Gastroesophageal sphincter (tissue), 4 donors: ENCODE results near the gene AEBP1. TPM values are rescaled to one million over a fixed set of nuclear protein-coding genes. Genes with fewer than 3 reads are reported as not detected.

Experiments
- ATAC-seq: fragments of 150-250 bp; one replicate; pipeline ENCODE4 v1.9.1; 2016; ENCODE audit warnings: mild to moderate bottlenecking, moderate library complexity
- H3K27ac ChIP-seq, 4 donors: fragments of 200-600 bp; sonication (generic) in 3 of 4; 1 replicate in 3 of 4; 2 replicates in 1 of 4; pipeline ENCODE4 v1.5.1; 2016 to 2019
- H3K27me3 ChIP-seq: fragments of 200-600 bp; sonication (generic); one replicate; pipeline ENCODE4 v1.5.1; 2019
- H3K36me3 ChIP-seq, 2 donors: fragments of 200-600 bp; sonication (generic); one replicate each; pipeline ENCODE4 v1.5.1; 2019; ENCODE audit warnings: control low read depth in 1 of 2
- H3K4me1 ChIP-seq, 3 donors: fragments of 200-600 bp; sonication (generic); 1 replicate in 2 of 3; 2 replicates in 1 of 3; pipeline ENCODE4 v1.5.1; 2016 to 2019; ENCODE audit warnings: control low read depth in 2 of 3
- H3K4me3 ChIP-seq, 2 donors: fragments of 200-600 bp; sonication (generic); one replicate each; pipeline ENCODE4 v1.5.1; 2019; ENCODE audit warnings: mild to moderate bottlenecking in 1 of 2, moderate library complexity in 1 of 2
- H3K9me3 ChIP-seq, 3 donors: fragments of 200-600 bp; sonication (generic); one replicate each; pipeline ENCODE4 v1.5.1; 2017 to 2019; ENCODE audit warnings: control low read depth in 2 of 3
- CTCF ChIP-seq, 4 experiments: fragments of 200-600 bp in 2 of 4; fragments of 450-650 bp in 2 of 4; sonication (generic) in 1 of 4; IDR thresholded peaks; one replicate each; pipeline ENCODE4 v1.5.1; 2017 to 2019; ENCODE audit warnings: antibody characterized with exemption in 4 of 4, mild to moderate bottlenecking in 2 of 4, moderate library complexity in 2 of 4
- EP300 ChIP-seq: sonication (generic); formaldehyde crosslinking; IDR thresholded peaks from one replicate; pipeline ENCODE4 v1.6.1; 2017; ENCODE audit warnings: antibody characterized with exemption, mild to moderate bottlenecking
- POLR2A ChIP-seq, 2 donors: fragments of 450-650 bp; IDR thresholded peaks; one replicate each; pipeline ENCODE4 v1.6.1; 2017; ENCODE audit warnings: antibody characterized with exemption in 2 of 2, mild to moderate bottlenecking in 2 of 2, moderate library complexity in 1 of 2
- POLR2AphosphoS5 ChIP-seq: sonication (generic); formaldehyde crosslinking; IDR thresholded peaks from one replicate; pipeline ENCODE4 v1.6.1; 2017; ENCODE audit warnings: antibody characterized with exemption
- WGBS, 2 donors: methylation state at CpG; one replicate each; pipeline ENCODE4 v1.1.5; 2018; ENCODE audit warnings: low coverage in 1 of 2; 5-methylcytosine and 5-hydroxymethylcytosine counted together
- total RNA-seq, 4 donors: library from RNA; depleted of rRNA; stranded (reverse); fragments of >200 nt; gene quantifications; one replicate each; pipeline ENCODE4 v1.1.0, GENCODE V29; 2016

Gene AEBP1
- total RNA-seq, 4 donors from 2014 or later, result 101 to 248 (median 171) TPM

GRCh38 chr7:44144968-44145478 lies 40.9 kb downstream of the AEBP1 start:
- WGBS, 2 donors, result 43% methylated on average over 3 of the region's 31 CpGs; no CpG with 5 or more reads in 1 of the 2 donors
- no peak for TF ChIP-seq CTCF (IDR thresholded peaks at IDR 0.05)
- TF ChIP-seq POLR2AphosphoS5, result no peak
- no peak for TF ChIP-seq EP300
- no peak for TF ChIP-seq POLR2A (IDR thresholded peaks at IDR 0.05)
- H3K27me3 ChIP-seq, result peaks cover 20% of the 10 kb centered on the region
- no peaks in the 10 kb centered on the region for H3K9me3 ChIP-seq
- H3K4me1 ChIP-seq, result peaks cover 0 to 20% (median 14%) of the 10 kb centered on the region in 3 donors
- no peak overlapping the region for H3K27ac ChIP-seq
- no peaks in the 10 kb centered on the region for H3K36me3 ChIP-seq
- no peak for ATAC-seq
- peak overlapping the region in 1 of 2 donors; percentile 58 for H3K4me3 ChIP-seq

- no peaks in the 10 kb centered on the region for H3K36me3 ChIP-seq
- no peaks in the 10 kb centered on the region for H3K9me3 ChIP-seq
- H3K4me1 ChIP-seq, result peaks cover 0 to 20% (median 14%) of the 10 kb centered on the region in 3 donors
- H3K27ac ChIP-seq, result peak overlapping the region in 1 of 4 donors; percentile 38
- WGBS, 2 donors, result 0% methylated on average over 4 of the region's 53 CpGs; no CpG with 5 or more reads in 1 of the 2 donors
- no peak for TF ChIP-seq POLR2AphosphoS5
- peaks cover 20% of the 10 kb centered on the region for H3K27me3 ChIP-seq
- H3K4me3 ChIP-seq, result peak overlapping the region; percentile 36 to 58
- peak; percentile 36 for ATAC-seq
These were observed 41.4 kb downstream of the AEBP1 start for GRCh38 chr7:44145479-44145968.

- Histone ChIP-seq H3K27me3 (peaks cover 20% of the 10 kb centered on the region), H3K4me3 (peak overlapping the region; percentile 36 to 58), H3K4me1 (peaks cover 0 to 20% (median 14%) of the 10 kb centered on the region in 3 donors), H3K9me3 (no peaks in the 10 kb centered on the region), H3K36me3 (no peaks in the 10 kb centered on the region), H3K27ac (peak overlapping the region in 3 of 4 donors; percentile 19 to 42 (median 38))
- no peak for TF ChIP-seq CTCF (IDR thresholded peaks at IDR 0.05)
- TF ChIP-seq POLR2AphosphoS5, result no peak
- ATAC-seq, result peak; percentile 86
- WGBS, 2 donors, result 59% methylated on average over 6 of the region's 65 CpGs; no CpG with 5 or more reads in 1 of the 2 donors
These were observed 42.1 kb downstream of the AEBP1 start for GRCh38 chr7:44145969-44146911.

- no peaks in the 10 kb centered on the region for H3K9me3 ChIP-seq
- H3K4me1 ChIP-seq, result peaks cover 0 to 20% (median 14%) of the 10 kb centered on the region in 3 donors
- peaks cover 20% of the 10 kb centered on the region for H3K27me3 ChIP-seq
- ATAC-seq, result no peak
- TF ChIP-seq CTCF (IDR thresholded peaks at IDR 0.05) (no peak), POLR2AphosphoS5 (no peak)
- no peaks in the 10 kb centered on the region for H3K36me3 ChIP-seq
- H3K27ac ChIP-seq, result no peak overlapping the region
- H3K4me3 ChIP-seq, result no peak overlapping the region
- 66 to 68% methylated on average over 7 to 10 of the region's 33 CpGs for WGBS, 2 donors
These were observed 43.2 kb downstream of the AEBP1 start for GRCh38 chr7:44147026-44147991.

- H3K27me3 ChIP-seq, result peaks cover 20% of the 10 kb centered on the region
- WGBS, 2 donors, result 67 to 92% methylated on average over 1 to 2 of the region's 2 CpGs
- no peak for TF ChIP-seq POLR2AphosphoS5
- peaks cover 0 to 20% (median 14%) of the 10 kb centered on the region in 3 donors for H3K4me1 ChIP-seq
- ATAC-seq, result no peak
- H3K4me3 ChIP-seq, result no peak overlapping the region
- no peaks in the 10 kb centered on the region for H3K36me3 ChIP-seq
- H3K9me3 ChIP-seq, result no peaks in the 10 kb centered on the region
- H3K27ac ChIP-seq, result no peak overlapping the region
These were observed 44.0 kb downstream of the AEBP1 start for GRCh38 chr7:44148166-44148565.
